Stimulated activated CD4-positive, alpha-beta T cell treated with anti-CD3 and anti-CD28 coated beads, TNF-alpha, amount 100 ng/mL, for 4 hours (primary cell): ENCODE measurements around the gene KISS1R.

Experiments
- DNase-seq, 3 experiments: peaks; one replicate each; pipeline ENCODE4 v3.0.0-alpha.2; 2020; ENCODE audit warnings: low read depth in 3 of 3

KISS1R gene

DNA sequence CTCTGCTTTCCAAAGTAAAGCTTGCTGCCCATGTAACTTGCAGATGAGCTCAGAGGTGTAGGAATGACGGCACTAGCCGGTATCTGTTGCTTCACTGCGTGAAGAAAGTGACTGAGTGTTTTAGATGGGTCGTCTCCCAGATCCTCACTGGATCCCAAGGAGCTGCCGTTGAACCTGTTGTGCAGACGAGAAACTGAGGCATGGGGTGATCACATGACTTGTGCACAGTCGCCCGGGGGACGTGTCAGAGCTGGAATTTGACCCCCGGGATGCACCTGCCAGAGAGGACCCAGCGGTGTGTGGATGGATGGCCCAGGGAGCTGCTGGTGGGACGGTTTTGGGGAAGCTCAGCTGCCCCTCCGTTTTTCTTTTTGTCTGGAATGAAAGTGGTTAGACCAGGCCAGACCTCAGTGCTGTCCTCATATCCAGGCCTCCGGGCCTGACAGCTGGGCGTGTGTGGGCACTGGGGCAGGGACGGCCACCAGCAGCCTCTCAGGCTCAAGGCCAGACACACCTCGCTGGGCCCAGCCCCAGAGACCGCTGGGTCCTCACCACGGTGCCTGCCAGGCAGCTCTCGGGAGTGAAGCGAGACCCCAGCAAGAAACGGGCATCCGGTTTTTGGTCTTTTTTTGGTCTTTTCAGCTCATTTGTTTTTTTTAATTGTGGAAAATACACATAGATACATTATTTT lies 21.2 kb downstream of the KISS1R start:
- DNase-seq, result no peak

DNA sequence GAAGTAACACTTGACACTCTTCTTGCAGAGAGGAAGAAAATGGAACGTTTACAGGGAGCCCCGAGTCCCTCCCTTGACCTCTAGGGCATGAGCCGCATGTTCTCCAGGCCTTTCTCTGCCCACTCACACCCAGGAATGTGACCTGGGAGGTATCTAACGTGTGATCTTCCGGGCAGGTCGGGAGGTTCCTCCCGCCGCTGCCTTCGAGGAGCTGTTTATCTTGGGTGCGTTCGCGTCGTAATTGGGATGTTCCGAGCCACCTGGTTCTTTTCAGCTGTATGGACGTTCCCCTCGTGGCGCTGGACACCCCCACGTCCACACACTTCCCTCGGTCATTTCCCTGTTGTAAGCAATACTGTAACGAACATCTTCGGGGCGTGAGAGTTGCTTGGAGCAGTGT lies 22.3 kb downstream of the KISS1R start:
- DNase-seq, result no peak

DNA sequence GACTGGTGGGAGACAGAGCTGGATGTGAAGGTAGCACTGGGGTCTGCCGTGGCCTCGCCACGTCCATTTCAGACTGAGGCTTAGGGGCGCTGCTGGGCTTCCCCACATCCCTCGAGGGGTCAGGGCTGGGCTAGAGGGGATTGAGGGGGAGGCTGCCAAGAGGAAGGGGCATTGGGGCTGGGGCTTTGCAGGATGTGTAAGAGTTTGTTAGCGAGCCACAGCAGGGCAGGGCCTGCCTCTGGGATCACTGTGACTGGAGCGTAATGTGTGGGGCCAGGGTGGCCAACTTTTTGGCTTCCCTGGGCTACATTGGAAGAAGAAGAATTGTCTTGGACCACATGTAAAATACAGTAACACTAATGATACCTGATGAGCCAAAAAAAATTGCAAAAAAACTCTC lies 22.8 kb downstream of the KISS1R start:
- DNase-seq, result no peak

DNA sequence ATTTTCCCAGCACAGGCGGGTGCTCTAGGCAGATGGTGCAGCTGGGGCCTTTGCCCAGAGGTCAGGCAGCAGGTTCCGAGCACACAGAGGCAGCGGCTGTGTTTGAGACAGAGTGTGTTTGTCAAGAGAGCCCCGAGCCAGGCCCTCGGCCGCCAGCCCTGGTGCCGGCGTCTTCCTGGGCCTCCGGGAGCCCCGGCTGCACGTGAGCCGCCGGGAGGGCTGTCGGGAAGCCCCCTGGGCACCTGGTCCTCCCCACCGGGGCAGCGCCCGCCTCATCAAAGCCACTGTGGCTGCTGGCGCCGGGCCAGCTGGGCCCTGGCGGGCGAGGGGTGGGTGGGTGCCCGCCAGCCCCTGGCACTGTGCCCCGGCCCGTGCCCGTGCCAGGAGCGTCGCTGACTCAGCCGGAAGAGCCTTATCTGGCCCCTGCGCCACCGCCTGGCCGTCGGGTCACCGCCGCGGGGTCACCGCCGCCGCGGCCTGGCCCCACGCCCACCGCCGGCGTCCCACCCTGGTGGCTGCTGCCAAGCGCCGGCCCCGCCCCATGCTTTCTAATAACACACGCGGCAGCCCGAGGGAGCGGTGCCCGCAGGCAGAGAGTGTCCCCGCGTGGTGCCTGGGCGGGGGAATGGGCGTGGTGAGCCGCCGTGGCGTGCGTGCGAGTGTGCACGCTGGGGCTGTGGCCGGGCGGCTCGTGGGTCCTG lies 23.6 kb downstream of the KISS1R start:
- peak in 2 of 3 experiments; percentile 45 to 58 for DNase-seq

DNA sequence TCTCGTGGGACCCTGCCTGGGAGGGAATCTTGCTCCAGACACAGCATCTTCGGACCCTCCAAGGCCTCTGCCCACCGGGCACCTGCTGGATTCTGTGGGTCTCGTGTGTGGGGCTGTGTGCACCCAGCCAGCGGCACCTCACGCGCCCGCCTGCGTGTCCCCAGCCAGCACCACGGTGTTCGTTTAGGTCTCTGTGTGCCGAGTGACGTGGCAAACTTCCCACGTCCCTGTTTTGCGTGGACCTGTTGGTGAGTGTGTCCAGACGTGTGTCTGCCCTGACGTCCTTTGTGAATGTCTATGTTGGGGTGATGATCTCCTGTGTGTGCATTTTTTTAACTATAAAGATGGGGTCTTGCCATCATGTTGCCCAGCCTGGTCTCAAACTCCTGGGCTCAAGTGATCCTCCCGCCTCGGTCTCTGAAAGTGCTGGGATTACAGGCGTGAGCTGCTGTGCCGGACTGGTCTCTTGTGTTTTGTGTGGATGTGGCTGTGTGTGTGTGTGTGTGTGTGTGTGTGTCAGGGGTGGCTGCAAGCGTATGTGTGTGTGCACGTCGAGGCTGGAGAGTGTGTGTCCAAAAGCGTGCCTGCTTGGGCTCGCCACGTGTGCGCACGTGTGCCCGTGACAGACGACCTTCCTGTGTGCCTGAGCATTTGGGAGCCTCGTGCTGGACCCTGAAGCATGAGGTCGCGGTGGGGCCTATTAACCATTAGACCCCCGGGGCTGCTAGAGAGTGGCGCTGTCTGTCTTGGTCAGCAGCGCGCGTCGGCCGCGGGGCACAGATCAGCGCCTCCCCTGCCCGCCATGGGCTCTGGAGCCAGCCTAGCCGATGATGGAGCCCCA lies 24.4 kb downstream of the KISS1R start:
- DNase-seq, result no peak

DNA sequence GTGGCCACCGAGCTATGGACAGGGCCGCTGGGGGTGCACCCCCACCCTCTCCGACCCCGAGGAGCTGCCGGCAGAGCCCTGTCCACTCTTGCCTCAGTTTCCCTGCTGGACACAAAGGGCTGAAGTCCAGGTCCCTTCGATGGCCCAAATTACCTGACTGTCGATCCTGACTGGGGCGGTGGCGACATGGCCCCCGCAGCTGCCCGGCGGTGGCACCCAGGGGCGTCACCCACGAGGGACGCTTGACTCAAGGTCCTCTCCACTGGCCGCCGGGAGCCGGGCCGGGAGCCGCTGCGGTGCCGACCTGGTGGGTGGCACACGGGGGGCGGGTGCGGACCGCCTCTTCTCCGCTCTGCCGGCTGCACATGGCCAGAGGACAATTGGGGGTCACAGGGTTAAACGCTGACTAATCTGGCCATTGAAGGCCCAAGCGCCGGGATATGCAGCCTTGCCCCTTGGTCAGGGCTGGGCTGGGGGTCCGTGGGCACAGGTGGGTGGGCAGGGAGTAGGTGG lies 25.1 kb downstream of the KISS1R start:
- no peak for DNase-seq

DNA sequence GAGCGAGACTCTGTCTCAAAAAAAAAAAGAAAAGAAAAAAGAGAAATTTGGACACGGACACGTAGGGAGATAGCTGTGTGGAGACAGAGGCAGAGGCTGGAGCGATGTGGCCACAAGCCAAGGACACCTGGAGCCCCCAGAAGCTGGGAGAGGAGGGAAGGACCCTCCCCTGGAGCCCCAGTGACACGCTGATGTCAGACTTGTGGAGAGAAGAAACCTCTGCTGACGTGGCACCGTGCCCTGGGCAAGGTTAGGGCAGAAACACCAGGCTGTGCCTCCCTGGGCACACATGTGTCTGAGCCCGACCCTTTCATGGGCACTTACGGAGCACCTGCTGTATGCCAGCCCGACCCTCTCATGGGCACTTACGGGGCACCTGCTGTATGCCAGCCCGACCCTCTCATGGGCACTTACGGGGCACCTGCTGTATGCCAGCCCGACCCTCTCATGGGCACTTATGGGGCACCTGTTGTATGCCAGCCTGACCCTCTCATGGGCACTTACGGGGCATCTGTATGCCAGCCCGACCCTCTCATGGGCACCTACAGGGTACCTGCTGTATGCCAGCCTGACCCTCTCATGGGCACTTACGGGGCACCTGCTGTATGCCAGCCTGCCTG lies 26.5 kb downstream of the KISS1R start:
- no peak for DNase-seq

DNA sequence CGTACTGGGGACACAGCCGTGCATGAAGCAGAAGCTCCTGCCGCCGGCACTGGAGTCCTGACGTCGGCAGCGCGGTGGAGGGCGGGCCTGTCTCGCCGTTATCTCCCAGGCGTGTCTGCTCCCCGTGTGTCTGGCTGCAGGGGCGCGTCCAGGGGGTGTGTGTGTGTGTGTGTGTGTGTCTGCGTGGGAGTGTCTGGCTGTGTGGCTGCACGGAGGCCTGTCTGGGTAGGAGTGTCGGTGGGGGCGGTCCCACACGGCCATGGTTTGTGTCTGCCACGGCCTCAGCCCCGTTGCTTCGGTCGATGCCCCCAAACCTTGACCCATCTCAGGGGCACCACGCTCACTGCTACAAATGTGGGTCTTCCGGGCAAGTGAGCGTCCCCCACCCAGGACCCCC lies 27.0 kb downstream of the KISS1R start:
- no peak for DNase-seq

DNA sequence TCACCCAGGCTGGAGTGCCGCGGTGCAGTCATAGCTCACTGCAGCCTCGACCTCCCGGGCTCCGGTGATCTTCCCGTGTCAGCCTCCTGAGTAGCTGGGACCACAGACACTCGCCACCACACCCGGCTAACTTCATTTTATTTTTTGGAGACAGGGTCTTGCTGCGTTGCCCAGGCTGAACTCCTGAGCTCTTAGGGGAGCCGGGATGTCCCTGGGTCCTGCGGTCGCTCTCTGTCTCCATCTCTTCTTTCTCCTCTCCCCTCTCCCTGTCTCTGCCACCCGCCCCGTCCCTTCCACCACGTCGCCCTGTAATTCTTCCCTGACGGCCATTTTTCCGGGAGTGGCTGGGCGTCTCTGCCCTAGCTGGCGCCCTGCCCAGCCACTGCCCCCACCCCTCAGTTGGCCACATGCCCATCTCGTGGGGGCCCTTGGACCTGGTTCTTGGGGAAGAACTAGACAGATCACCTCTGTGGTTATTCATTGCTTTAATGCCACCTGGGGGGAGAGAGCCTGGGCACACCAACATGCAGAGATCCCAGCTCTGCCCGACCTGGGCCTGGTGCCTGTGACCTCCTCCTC lies 27.6 kb downstream of the KISS1R start:
- DNase-seq, result no peak

DNA sequence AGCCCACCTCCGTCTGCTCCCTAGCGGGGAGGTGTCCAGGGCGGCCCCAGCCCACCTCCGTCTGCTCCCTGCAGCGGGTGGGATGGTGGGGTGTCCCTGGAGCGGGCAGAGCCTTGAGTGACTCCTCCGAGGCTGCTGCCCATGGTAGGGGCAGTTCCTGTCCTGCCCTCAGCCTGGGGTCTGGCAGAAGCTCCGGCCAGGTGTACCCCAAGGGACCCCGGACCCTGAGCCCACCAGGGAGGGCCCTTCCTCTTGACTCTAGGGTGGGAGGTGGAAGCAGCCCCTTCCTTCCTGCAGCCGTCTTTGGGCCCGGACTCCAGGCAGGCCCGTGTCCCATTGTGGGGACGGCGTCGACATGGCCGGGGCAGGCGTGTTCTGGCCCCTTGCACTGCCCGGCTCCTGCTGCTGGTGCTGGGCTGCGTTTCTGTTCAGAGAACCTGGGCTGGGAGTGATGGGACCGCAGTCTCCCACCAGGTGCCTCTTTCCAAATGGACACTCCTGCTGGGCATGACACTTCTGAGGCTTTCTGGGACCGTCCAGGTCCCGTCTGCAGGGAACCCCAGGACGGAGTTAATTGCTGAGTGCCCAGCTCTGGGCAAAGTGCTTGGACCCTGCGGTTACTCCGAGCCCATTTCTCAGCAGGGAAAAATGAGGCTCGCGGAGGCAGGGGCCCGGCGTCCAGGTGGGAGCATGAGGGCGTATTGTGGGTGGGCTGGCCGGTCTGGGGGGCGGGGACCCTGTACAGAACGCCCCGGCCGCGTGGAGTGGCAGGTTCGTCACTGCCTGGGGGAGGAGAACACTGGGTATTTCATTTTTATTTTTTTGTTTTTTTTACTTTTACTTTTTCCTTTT lies 28.5 kb downstream of the KISS1R start:
- DNase-seq, result no peak

DNA sequence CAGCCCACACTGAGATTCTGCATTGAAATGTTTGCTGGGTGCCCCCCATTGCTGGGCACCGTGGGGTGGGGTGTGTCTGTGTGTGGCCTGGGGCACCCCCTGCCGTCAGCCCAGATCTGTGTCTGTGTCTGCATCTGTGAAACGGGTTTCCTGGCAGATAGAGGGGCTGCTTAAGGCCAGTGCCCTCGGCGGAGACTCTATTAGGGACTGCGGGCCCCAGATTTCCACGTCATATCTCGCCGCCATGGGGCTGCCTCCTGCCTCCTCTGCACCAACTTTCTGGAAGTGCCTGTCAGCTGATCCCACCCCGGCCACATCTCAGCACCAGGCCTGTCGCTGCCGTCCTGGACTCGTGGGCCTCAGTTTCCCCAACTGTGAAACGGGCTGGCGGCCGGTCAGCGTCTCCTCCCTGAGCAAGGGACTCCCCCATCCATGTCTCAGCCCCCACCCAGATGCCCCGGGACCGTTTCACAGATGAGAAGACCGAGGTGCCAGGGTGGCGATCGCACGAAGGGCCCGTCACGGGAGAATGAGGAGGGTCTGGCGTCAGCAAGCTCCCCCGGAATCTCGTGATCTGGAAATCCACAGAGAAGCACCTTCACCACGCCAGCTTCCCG lies 30.1 kb downstream of the KISS1R start:
- no peak for DNase-seq

DNA sequence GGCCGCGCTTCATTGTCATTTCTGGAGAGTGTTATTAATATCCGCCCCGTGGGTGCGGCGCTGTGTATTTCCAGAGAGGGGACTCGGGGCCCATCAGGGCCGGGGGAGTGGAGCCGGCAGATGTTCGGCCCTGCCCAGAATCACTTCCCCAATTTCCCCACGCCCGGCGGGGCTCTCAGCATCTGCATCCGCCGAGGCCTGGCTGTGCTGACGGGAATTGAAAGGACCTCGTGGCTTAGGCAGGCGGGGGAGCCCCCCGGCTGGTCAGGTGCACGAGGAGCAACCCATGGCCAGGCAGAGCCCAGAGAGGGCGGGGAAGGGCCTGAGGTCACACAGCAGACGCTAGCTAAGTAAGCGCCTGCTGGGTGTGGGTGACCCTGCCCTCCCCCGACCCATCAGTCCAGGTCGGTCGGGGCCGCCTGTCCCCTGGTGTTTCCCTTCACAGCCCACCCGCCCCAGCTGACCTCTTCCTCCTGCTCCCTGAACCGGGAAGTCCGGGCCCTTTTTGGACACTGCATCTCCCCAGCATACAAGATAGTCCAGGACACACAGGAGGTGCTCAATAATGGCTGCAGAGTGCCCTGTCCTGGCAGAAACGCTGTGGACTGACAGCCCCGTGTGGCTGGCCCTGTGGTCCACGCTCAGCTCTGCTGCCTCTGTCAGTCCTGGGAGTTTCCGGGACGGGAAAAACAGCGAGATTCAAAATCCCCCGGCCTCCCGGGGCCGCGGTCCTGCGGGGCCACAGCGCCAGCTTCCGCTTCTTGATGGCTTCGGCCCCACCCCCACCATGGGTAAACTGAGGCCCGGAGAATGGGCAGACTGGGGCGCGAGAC lies 30.8 kb downstream of the KISS1R start:
- DNase-seq, result no peak

DNA sequence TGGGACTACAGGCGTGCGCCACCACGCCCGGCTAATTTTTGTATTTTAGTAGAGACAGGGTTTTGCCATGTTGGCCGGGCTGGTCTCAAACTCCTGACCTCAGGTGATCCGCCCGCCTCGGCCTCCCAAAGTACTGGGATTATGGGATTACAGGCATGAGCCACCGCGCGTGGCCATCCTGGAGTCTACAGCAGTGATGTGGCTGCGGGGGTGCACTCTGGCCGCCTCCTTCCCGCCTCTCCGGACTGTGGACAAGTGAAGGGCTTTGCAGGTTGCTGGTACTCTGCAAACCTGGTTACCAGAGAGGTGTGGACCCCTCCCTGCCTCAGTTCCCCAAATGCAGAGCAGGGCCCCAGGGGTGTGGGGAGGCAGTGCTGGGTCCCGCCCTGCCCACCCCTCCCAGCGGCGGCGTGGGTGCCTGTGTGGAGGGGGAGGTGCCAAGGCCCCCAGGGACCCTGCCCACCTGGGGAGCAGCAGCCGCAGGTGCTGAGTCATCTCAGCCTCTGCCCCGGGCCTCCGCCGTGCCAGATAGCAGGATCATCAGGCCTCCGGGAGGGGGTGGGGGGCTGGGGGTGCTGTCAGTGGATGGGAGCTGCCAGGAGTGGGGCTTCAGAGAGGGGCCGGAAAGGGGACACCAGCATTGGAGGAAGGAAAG lies 31.8 kb downstream of the KISS1R start:
- DNase-seq, result no peak

DNA sequence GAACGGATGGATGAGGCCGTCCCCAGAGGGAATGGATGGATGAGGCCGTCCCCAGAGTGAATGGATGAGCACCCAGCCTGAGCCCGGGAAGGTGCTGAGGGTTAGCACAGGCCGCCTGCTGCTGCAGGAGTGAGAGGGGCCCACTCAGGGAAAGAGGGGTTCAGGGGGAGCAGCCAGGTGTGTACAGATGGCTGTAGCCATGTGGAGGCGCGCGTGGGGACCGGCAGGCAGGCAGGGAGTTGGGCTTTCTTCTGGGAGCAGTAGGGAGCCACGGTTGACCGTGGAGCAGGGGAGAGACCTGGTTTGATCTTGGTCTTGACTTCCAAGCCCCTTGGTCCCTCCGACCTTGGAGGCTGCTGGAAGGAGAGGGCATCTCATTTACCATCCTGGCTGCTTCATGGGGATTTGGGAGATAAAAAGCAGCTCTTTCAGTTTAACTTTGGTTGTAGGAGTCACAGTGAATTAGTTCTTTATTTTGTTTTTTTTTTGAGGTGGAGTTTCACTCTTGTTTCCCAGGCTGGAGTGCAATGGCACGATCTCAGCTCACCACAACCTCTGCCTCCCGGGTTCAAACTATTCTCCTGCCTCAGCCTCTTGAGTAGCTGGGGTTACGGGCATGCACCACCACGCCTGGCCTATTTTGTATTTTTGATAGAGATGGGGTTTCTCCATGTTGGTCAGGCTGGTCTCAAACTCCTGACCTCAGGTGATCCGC lies 33.4 kb downstream of the KISS1R start:
- DNase-seq, result no peak

DNA sequence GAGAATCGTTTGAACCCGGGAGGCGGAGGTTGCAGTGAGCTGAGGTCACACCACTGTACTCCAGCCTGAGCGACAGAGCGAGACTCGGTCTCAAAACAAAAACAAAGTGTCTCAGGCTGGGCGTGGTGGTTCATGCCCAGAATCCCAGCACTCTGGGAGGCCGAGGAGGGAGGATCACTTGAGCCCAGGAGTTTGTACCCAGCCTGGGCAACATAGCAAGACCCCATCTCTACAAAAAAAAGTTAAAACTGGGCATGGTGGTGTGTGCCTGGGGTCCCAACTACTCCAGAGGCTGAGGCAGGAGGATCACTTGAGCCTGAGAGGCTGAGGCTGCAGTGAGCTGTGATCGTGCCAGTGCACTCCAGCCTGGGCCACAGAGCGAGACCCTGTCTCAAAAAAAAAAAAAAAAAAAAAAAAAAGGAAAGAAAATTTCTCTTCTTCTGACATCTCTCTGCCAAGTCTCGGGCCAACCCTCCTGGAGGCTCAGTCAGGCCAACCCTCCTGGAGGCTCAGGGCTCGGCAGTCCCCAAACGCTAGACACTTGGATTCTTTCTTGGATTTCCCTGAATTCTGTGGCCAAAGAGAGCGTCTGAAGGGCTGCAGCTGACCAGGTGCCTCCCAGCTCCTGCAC lies 35.0 kb downstream of the KISS1R start:
- no peak for DNase-seq

DNA sequence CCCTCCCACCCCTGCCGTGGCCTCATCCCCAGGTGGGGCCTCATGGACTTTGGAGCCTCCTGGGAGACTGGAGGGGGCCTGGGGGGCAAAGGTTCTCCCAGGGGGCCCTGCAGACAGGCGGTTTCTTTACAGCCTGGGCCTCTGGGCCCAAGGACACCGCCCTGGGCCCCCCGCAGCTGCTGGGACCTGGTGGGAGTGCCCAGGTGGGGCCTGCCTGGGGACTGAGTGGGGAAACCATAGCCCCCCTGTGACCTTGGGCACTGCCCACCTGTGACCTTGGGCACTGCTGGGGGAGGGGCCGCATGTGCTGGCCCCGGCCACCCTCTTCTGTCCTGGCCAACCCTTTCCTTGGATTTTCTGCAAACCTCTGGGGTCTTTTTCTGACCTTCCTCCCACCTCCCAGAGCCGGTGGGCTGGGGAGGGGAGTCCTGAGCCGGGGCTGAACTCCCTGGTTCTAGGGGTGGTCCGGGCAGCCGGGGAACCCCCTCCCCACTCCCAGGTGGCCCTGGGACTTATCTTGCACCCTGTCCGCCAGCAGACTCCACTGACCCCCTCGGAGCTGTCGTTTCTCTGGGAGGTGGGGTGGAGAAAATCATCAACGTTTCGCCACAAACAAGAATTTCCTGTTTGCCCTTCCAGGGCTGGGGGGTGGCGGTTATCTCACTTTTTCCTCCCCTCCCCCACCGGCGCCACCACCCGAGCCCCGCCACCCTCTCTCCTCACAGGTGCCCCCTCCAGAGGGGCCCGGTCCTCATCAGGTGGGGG lies 35.7 kb downstream of the KISS1R start:
- DNase-seq, result no peak
